ENCODE data around the gene CASK. TPM values are rescaled to one million over a fixed set of nuclear protein-coding genes. Genes with fewer than 3 reads are reported as not detected.

The CASK gene
- total RNA-seq, 2 donors from 2014 or later: 19.7 to 20.4 TPM

- intact Hi-C loops (cut with DNase I): loop anchor here (5.0 kb wide), 1 partner anchor 35 kb away; the partner anchor contains the start of gene NYX
- TF ChIP-seq POLR2AphosphoS5 (IDR thresholded peaks at IDR 0.05) (no peak), POLR2A (IDR thresholded peaks at IDR 0.05) (no peak), CTCF (IDR thresholded peaks at IDR 0.05) (no peak)
- Histone ChIP-seq H3K4me3 (no peak overlapping the region), H3K27ac (no peak overlapping the region), H3K36me3 (no peaks in the 10 kb centered on the region), H3K27me3 (replicated peaks; ENCODE audit: insufficient read depth) (no peaks in the 10 kb centered on the region), H3K4me1 (replicated peaks) (no peaks in the 10 kb centered on the region), H3K9me3 (no peaks in the 10 kb centered on the region)
- WGBS: 45% methylated on average over 5 of the region's 5 CpGs
- DNase-seq (ENCODE audit: low spot score): no peak
These were observed 441.1 kb downstream of the CASK start for GRCh38 chrX:41482154-41482850.

- no peaks in the 10 kb centered on the region for H3K4me1 ChIP-seq (replicated peaks)
- H3K4me3 ChIP-seq: no peak overlapping the region
- H3K9me3 ChIP-seq: no peaks in the 10 kb centered on the region
- WGBS: 86% methylated on average over 6 of the region's 6 CpGs
- no peak for DNase-seq (ENCODE audit: low spot score)
- intact Hi-C loops (cut with DNase I): loop anchor here (5.0 kb wide), 1 partner anchor 34 kb away; the partner anchor contains the start of gene NYX
- H3K36me3 ChIP-seq: no peaks in the 10 kb centered on the region
- H3K27ac ChIP-seq: no peak overlapping the region
- H3K27me3 ChIP-seq (replicated peaks; ENCODE audit: insufficient read depth): no peaks in the 10 kb centered on the region
- TF ChIP-seq POLR2A (IDR thresholded peaks at IDR 0.05): no peak
- no peak for TF ChIP-seq CTCF (IDR thresholded peaks at IDR 0.05)
- no peak for TF ChIP-seq POLR2AphosphoS5 (IDR thresholded peaks at IDR 0.05)
These were observed 441.9 kb downstream of the CASK start for GRCh38 chrX:41481264-41482109.

GRCh38 chrX:41480508-41481260 lies 442.7 kb downstream of the CASK start:
- TF ChIP-seq CTCF (IDR thresholded peaks at IDR 0.05): no peak
- TF ChIP-seq POLR2AphosphoS5 (IDR thresholded peaks at IDR 0.05): no peak
- no peak for TF ChIP-seq POLR2A (IDR thresholded peaks at IDR 0.05)
- H3K4me1 ChIP-seq (replicated peaks): no peaks in the 10 kb centered on the region
- H3K4me3 ChIP-seq: no peak overlapping the region
- no peaks in the 10 kb centered on the region for H3K9me3 ChIP-seq
- 88% methylated on average over 13 of the region's 13 CpGs for WGBS
- no peaks in the 10 kb centered on the region for H3K27me3 ChIP-seq (replicated peaks; ENCODE audit: insufficient read depth)
- intact Hi-C loops (cut with DNase I): loop anchor here (5.0 kb wide), 1 partner anchor 33 kb away; the partner anchor contains the start of gene NYX
- no peak overlapping the region for H3K27ac ChIP-seq
- no peak for DNase-seq (ENCODE audit: low spot score)
- H3K36me3 ChIP-seq: no peaks in the 10 kb centered on the region

- intact Hi-C loops (cut with DNase I): no loop called here
These were observed 444.9 kb downstream of the CASK start for GRCh38 chrX:41478381-41478911.

More at GRCh38 chrX:41478381-41478911, 444.9 kb downstream of the CASK start:
- Histone ChIP-seq H3K36me3 (no peaks in the 10 kb centered on the region), H3K4me1 (replicated peaks) (no peaks in the 10 kb centered on the region), H3K27ac (no peak overlapping the region), H3K27me3 (replicated peaks; ENCODE audit: insufficient read depth) (no peaks in the 10 kb centered on the region), H3K9me3 (no peaks in the 10 kb centered on the region), H3K4me3 (no peak overlapping the region)
- DNase-seq (ENCODE audit: low spot score): no peak
- 21% methylated on average over 6 of the region's 6 CpGs for WGBS
- TF ChIP-seq CTCF (IDR thresholded peaks at IDR 0.05) (no peak), POLR2A (IDR thresholded peaks at IDR 0.05) (no peak), POLR2AphosphoS5 (IDR thresholded peaks at IDR 0.05) (no peak)

All from prostate gland (tissue), 2 donors.